GM19193 (cell line): Measurements from ENCODE around the gene SORCS2.

ENCODE experiments used
- POLR2A ChIP-seq: IDR thresholded peaks from 4 replicates; pipeline ENCODE4 v1.6.1; 2011; ENCODE audit not compliant: insufficient read depth, insufficient read length; ENCODE audit errors: extremely low read depth

SORCS2 gene

DNA sequence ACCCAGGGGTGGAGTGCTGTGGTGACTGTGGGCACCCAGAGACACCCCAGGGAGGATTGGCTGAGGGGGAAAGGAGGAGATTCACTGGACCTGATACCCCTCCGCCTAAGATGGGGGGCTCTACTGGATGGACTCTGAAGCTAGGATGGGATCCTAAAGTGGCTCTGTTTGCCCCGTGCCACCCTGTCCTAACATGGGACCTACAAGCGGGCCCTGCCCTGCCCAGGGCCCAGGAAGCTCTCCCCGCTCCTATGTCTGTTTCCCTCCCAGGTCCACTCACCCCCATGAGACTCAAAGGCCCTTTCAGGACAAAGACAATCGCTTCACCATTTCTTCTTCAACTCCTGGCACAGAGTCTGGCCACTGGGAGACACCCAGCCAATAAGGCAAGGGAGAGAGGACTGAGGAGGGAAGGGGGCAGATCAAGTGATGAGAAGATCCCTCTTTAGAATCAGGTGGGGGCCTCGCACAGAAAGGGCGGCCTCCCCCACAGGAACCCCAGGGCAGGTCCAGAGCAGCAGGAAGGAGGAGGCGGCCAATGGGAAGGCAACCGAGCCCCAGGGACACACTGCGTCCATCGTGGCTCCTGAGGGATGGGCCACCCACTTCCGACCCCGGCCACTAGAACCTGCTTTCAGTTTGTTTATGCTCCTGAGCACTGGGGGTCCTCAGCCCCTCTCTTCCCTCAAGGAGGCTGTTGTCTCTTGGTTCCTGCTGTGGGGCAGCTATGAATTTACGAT is 592.0 kb downstream of the SORCS2 start:
- no peak for TF ChIP-seq POLR2A

DNA sequence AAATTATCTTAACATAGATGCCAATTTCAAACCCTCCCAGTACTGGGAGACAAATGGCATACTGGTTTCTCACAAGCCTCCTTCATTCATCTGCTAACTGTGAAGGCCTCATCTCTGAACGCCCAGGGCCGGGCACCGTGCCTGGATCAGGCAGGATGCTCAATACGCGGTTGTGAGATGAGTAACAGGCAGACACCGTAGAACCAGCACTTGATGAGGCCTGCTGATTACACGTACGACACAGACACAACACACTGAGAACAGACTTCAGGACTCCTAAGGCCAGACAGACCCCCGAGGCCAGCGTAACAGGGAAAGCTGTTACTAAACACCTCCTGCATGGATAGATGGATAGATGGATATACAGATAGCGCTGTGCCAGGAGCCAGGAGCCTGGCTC is 592.7 kb downstream of the SORCS2 start:
- no peak for TF ChIP-seq POLR2A

DNA sequence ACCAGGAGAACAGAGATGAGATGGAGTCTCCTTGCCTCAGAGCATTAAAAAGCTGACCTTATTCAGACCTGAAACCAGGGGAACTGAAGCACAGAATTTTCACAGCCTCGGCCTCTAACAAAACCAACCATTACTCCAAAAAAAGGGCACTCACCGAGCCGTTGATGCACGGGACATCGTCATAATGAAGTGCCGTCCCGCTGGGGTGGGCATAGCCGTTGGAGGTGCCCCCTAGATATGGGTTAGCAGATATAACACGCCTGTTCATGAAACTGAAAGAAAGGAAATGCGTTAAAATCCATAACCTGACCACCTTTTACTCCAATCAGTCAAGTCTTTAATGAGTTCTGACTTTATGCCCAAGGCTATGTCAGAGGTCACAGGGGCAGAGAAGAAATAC is 593.7 kb downstream of the SORCS2 start:
- TF ChIP-seq POLR2A, result no peak

DNA sequence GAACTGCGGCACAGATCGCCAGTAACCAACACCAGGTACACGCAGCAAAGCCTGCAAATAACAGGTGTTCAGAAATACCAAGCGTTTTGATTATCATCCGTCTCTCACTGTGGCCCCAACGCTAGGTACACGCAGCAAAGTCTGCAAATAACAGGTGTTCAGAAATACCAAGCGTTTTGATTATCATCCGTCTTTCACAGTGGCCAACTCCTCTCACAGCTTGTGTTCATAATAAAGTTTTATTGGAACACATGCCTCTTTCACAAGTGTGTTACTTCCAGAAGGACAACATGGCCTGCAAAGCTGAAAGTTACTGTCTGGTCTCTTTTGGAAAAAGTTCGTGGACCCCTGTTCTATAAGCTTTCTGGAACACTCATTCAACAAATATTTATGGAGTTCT is 594.2 kb downstream of the SORCS2 start:
- no peak for TF ChIP-seq POLR2A

DNA sequence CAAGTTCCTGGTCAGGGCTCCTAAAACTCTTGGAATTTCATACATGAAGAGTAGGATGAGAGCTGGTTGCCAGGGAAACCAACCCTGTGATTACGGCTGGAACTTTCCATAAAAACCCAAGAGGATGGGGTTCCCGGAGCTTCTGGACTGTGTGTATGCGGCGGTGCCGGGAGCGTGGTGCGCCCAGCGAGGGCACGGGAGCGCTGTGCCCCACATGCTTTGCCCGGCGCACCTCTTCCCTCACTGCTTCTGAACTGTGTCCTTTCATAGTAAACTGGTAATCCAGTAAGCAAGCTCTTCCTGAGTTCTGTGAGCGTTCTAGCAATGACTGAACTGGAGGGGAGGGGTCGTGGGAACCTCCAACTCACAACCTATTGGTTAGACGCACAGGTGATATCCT is 594.7 kb downstream of the SORCS2 start:
- no peak for TF ChIP-seq POLR2A

DNA sequence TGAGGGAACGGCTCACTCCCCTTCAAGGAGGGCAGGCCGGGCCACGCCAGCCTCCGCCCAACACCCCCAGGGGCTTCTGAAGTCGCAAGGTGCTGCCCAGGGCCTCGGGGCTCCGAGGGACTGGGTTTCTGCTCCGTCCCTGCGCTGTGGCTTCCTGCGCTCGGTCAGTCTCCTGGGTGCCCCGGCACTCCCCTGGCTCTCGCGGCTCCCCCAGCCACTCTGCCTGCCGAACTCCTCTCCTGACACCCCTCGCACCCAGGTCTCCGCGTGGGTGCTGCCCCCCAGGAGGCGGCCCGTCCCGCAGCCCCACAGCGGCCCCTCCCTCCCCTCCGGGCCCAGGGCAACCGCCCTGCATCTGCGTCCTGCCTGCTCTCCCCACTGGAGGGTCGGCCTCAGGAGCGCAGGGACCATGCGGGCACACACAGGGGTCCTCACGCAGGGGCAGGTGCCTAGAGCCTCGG is 595.4 kb downstream of the SORCS2 start:
- no peak for TF ChIP-seq POLR2A

DNA sequence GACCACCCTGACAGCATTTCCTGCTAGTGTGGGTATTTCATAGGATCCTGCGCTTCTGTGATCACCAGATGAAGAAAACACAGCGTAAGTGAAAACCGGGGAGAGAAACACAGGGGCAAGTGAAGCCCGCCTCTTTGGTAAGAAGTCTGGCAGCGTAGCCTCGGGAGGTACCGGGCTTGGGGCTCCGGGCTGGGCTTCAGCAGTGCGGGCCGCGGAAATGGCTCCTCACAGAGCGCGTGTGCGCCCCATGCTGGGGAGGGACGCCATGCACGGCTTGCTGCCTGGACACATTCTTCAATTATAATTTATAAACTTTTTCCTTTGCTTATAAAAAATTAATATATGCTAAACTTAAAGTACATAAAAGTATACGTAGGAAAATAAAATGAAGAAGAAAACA is 595.9 kb downstream of the SORCS2 start:
- no peak for TF ChIP-seq POLR2A

DNA sequence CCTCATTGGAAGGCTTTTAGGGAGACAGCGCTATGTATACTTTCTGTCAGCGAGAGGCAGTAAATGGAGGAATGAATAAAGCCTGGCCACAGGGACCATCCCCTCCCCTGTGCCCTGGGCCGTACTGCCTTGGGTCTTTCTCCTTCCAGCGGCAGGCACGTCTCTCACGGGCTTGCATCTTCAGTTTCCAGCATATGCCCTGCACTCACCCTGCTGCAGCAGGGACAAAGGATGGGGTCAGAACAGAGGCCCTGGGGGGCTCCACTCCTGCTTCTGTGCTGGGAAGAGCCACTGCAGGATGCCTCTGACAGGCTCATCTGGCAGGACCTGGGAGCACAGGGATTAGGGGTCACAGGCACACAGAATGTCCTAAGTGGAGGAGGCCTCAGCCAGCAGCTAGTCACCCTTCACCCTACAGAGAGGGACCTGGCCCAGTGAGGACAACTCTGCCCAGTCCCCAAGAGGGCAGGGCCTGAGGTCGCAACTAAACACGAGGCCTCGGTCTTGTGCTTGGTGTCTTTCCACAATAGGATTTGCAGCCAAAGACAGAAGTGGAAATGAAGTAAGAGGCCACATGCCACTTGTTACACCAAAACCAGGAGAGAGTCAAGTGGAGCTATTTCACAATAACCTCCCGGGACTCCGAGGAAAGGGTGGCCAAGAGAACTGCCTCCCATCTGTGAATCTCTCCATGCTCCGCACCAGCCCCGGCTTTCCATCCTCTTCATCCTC is 596.5 kb downstream of the SORCS2 start:
- TF ChIP-seq POLR2A, result no peak

DNA sequence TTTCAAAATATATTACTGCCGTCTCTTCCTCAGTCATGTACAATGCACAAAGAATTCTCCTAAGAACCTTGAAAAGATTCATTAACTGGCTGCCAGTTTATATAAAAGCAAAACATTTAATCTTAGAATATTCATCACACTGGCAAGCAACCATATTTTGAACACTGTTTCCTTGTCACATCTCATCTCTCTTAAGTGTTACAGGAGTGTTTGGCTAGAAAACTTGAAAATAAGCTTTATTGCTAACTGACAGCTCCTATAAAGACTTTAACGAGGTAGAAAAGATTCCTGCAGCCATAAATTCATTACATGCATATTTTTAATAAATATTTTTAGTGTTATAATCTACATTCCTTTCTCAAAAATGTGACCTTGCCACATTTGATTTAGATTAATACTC is 597.7 kb downstream of the SORCS2 start:
- no peak for TF ChIP-seq POLR2A

DNA sequence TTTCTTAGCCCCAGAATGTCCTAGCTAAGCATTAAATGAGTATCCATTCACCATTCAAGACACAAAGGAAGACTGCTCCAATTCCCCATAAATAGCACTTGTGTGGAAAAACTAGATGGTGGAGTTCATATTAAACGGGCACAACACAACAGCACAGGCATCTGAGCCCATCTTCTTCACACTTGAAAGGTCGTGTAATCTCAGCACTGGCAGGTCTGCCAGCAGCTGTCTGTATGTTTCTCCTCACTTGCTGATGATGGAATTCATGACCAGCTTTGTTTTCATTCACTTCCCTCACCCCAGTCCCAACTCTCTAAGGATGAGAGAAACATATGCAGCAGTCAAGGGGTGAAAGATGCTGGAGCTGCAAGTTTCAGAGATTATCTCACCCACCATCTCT is 598.7 kb downstream of the SORCS2 start:
- no peak for TF ChIP-seq POLR2A
